ENCODE measurements around the gene PLAC8.

- no peak for TF ChIP-seq YY1 (IDR thresholded peaks at IDR 0.05; ENCODE audit: insufficient read depth, insufficient read length)
- TF ChIP-seq ZNF274 (IDR thresholded peaks at IDR 0.05; ENCODE audit: low read depth, low read length): no peak
- TF ChIP-seq SUZ12 (IDR thresholded peaks at IDR 0.05; ENCODE audit: extremely low read depth, insufficient read depth, insufficient read length): no peak
Observed at GRCh38 chr4:83093060-83093640, 21.4 kb downstream of the PLAC8 start.

All from NT2/D1 (cell line).